ENCODE data around the gene DAW1.
A peak's percentile ranks its signal among the peaks of the same experiment; 100 is the strongest.

Gene DAW1

GRCh38 chr2:227846831-227847230 lies 24.6 kb upstream of the DAW1 start:
- Mint-ChIP-seq H3K36me3 (ENCODE audit: insufficient read depth) (peaks cover 2% of the 10 kb centered on the region), H3K27ac (ENCODE audit: low read depth) (no peak overlapping the region), H3K4me3 (no peak overlapping the region), H3K4me1 (no peaks in the 10 kb centered on the region), H3K27me3 (no peaks in the 10 kb centered on the region), H3K9me3 (no peaks in the 10 kb centered on the region)
- ATAC-seq (replicated peaks; ENCODE audit: extremely low read depth, poor library complexity, severe bottlenecking) (no peak), DNase-seq (ENCODE audit: low spot score in 2 of 2) (no peak)

- no peaks in the 10 kb centered on the region for H3K9me3 Mint-ChIP-seq
- no peaks in the 10 kb centered on the region for H3K27me3 Mint-ChIP-seq
- ATAC-seq (replicated peaks; ENCODE audit: extremely low read depth, poor library complexity, severe bottlenecking), result no peak
- DNase-seq (ENCODE audit: low spot score in 2 of 2), result no peak
- no peaks in the 10 kb centered on the region for H3K4me1 Mint-ChIP-seq
- no peaks in the 10 kb centered on the region for H3K36me3 Mint-ChIP-seq (ENCODE audit: insufficient read depth)
- no peak overlapping the region for H3K4me3 Mint-ChIP-seq
- peak overlapping the region; percentile 2 for H3K27ac Mint-ChIP-seq (ENCODE audit: low read depth)
Measured at GRCh38 chr2:227848146-227848545, 23.3 kb upstream of the DAW1 start.

- no peaks in the 10 kb centered on the region for H3K4me1 Mint-ChIP-seq
- no peaks in the 10 kb centered on the region for H3K27me3 Mint-ChIP-seq
- ATAC-seq (replicated peaks; ENCODE audit: extremely low read depth, poor library complexity, severe bottlenecking) (no peak), DNase-seq (ENCODE audit: low spot score in 2 of 2) (no peak)
- no peaks in the 10 kb centered on the region for H3K9me3 Mint-ChIP-seq
- H3K27ac Mint-ChIP-seq (ENCODE audit: low read depth), result no peak overlapping the region
- no peak overlapping the region for H3K4me3 Mint-ChIP-seq
- no peaks in the 10 kb centered on the region for H3K36me3 Mint-ChIP-seq (ENCODE audit: insufficient read depth)
Measured at GRCh38 chr2:227848586-227848985, 22.8 kb upstream of the DAW1 start.

GRCh38 chr2:227849906-227850305 lies 21.5 kb upstream of the DAW1 start:
- ATAC-seq (replicated peaks; ENCODE audit: extremely low read depth, poor library complexity, severe bottlenecking) (no peak), DNase-seq (ENCODE audit: low spot score in 2 of 2) (no peak)
- no peak overlapping the region for H3K27ac Mint-ChIP-seq (ENCODE audit: low read depth)
- no peak overlapping the region for H3K4me3 Mint-ChIP-seq
- no peaks in the 10 kb centered on the region for H3K9me3 Mint-ChIP-seq
- peaks cover 9% of the 10 kb centered on the region for H3K27me3 Mint-ChIP-seq
- no peaks in the 10 kb centered on the region for H3K36me3 Mint-ChIP-seq (ENCODE audit: insufficient read depth)
- H3K4me1 Mint-ChIP-seq, result no peaks in the 10 kb centered on the region

GRCh38 chr2:227853204-227853629 lies 18.2 kb upstream of the DAW1 start:
- Mint-ChIP-seq H3K36me3 (ENCODE audit: insufficient read depth) (no peaks in the 10 kb centered on the region), H3K9me3 (no peaks in the 10 kb centered on the region), H3K4me1 (no peaks in the 10 kb centered on the region), H3K27me3 (peaks cover 18% of the 10 kb centered on the region), H3K27ac (ENCODE audit: low read depth) (no peak overlapping the region), H3K4me3 (no peak overlapping the region)
- ATAC-seq (replicated peaks; ENCODE audit: extremely low read depth, poor library complexity, severe bottlenecking) (no peak), DNase-seq (ENCODE audit: low spot score in 2 of 2) (no peak)

GRCh38 chr2:227853765-227854271 lies 17.6 kb upstream of the DAW1 start:
- DNase-seq (ENCODE audit: low spot score in 2 of 2), result no peak
- H3K27ac Mint-ChIP-seq (ENCODE audit: low read depth), result no peak overlapping the region
- H3K27me3 Mint-ChIP-seq, result peaks cover 18% of the 10 kb centered on the region
- H3K36me3 Mint-ChIP-seq (ENCODE audit: insufficient read depth), result no peaks in the 10 kb centered on the region
- no peak overlapping the region for H3K4me3 Mint-ChIP-seq
- no peaks in the 10 kb centered on the region for H3K4me1 Mint-ChIP-seq
- no peaks in the 10 kb centered on the region for H3K9me3 Mint-ChIP-seq
- no peak for ATAC-seq (replicated peaks; ENCODE audit: extremely low read depth, poor library complexity, severe bottlenecking)

GRCh38 chr2:227855440-227855839 lies 16.0 kb upstream of the DAW1 start:
- H3K36me3 Mint-ChIP-seq (ENCODE audit: insufficient read depth), result no peaks in the 10 kb centered on the region
- H3K27ac Mint-ChIP-seq (ENCODE audit: low read depth), result no peak overlapping the region
- no peaks in the 10 kb centered on the region for H3K9me3 Mint-ChIP-seq
- ATAC-seq (replicated peaks; ENCODE audit: extremely low read depth, poor library complexity, severe bottlenecking) (no peak), DNase-seq (ENCODE audit: low spot score in 2 of 2) (no peak)
- no peak overlapping the region for H3K4me3 Mint-ChIP-seq
- peaks cover 18% of the 10 kb centered on the region for H3K27me3 Mint-ChIP-seq
- no peaks in the 10 kb centered on the region for H3K4me1 Mint-ChIP-seq

- H3K27ac Mint-ChIP-seq (ENCODE audit: low read depth), result no peak overlapping the region
- no peaks in the 10 kb centered on the region for H3K36me3 Mint-ChIP-seq (ENCODE audit: insufficient read depth)
- ATAC-seq (replicated peaks; ENCODE audit: extremely low read depth, poor library complexity, severe bottlenecking) (no peak), DNase-seq (ENCODE audit: low spot score in 2 of 2) (no peak)
- H3K4me3 Mint-ChIP-seq, result no peak overlapping the region
- H3K27me3 Mint-ChIP-seq, result peaks cover 18% of the 10 kb centered on the region
- no peaks in the 10 kb centered on the region for H3K4me1 Mint-ChIP-seq
- H3K9me3 Mint-ChIP-seq, result no peaks in the 10 kb centered on the region
Measured at GRCh38 chr2:227856697-227857096, 14.7 kb upstream of the DAW1 start.

GRCh38 chr2:227860221-227860641 lies 11.2 kb upstream of the DAW1 start:
- H3K4me1 Mint-ChIP-seq, result no peaks in the 10 kb centered on the region
- ATAC-seq (replicated peaks; ENCODE audit: extremely low read depth, poor library complexity, severe bottlenecking) (no peak), DNase-seq (ENCODE audit: low spot score in 2 of 2) (no peak)
- H3K36me3 Mint-ChIP-seq (ENCODE audit: insufficient read depth), result no peaks in the 10 kb centered on the region
- no peaks in the 10 kb centered on the region for H3K9me3 Mint-ChIP-seq
- no peak overlapping the region for H3K27ac Mint-ChIP-seq (ENCODE audit: low read depth)
- H3K27me3 Mint-ChIP-seq, result peaks cover 5% of the 10 kb centered on the region
- no peak overlapping the region for H3K4me3 Mint-ChIP-seq

GRCh38 chr2:227861011-227861410 lies 10.4 kb upstream of the DAW1 start:
- Mint-ChIP-seq H3K4me1 (no peaks in the 10 kb centered on the region), H3K9me3 (no peaks in the 10 kb centered on the region), H3K36me3 (ENCODE audit: insufficient read depth) (no peaks in the 10 kb centered on the region), H3K4me3 (no peak overlapping the region), H3K27me3 (no peaks in the 10 kb centered on the region), H3K27ac (ENCODE audit: low read depth) (no peak overlapping the region)
- no peak for ATAC-seq (replicated peaks; ENCODE audit: extremely low read depth, poor library complexity, severe bottlenecking)
- no peak for DNase-seq (ENCODE audit: low spot score in 2 of 2)

GRCh38 chr2:227862227-227862740 lies 9.1 kb upstream of the DAW1 start:
- H3K27ac Mint-ChIP-seq (ENCODE audit: low read depth), result no peak overlapping the region
- H3K9me3 Mint-ChIP-seq, result no peaks in the 10 kb centered on the region
- no peak for DNase-seq (ENCODE audit: low spot score in 2 of 2)
- no peak for ATAC-seq (replicated peaks; ENCODE audit: extremely low read depth, poor library complexity, severe bottlenecking)
- no peaks in the 10 kb centered on the region for H3K27me3 Mint-ChIP-seq
- no peaks in the 10 kb centered on the region for H3K36me3 Mint-ChIP-seq (ENCODE audit: insufficient read depth)
- H3K4me3 Mint-ChIP-seq, result no peak overlapping the region
- H3K4me1 Mint-ChIP-seq, result no peaks in the 10 kb centered on the region

- ATAC-seq (replicated peaks; ENCODE audit: extremely low read depth, poor library complexity, severe bottlenecking) (no peak), DNase-seq (ENCODE audit: low spot score in 2 of 2) (no peak)
- no peak overlapping the region for H3K27ac Mint-ChIP-seq (ENCODE audit: low read depth)
- no peaks in the 10 kb centered on the region for H3K27me3 Mint-ChIP-seq
- H3K4me3 Mint-ChIP-seq, result no peak overlapping the region
- H3K36me3 Mint-ChIP-seq (ENCODE audit: insufficient read depth), result no peaks in the 10 kb centered on the region
- H3K9me3 Mint-ChIP-seq, result no peaks in the 10 kb centered on the region
- H3K4me1 Mint-ChIP-seq, result no peaks in the 10 kb centered on the region
Measured at GRCh38 chr2:227862741-227863588, 8.5 kb upstream of the DAW1 start.

GRCh38 chr2:227864161-227864756 lies 7.2 kb upstream of the DAW1 start:
- H3K36me3 Mint-ChIP-seq (ENCODE audit: insufficient read depth), result no peaks in the 10 kb centered on the region
- no peak for ATAC-seq (replicated peaks; ENCODE audit: extremely low read depth, poor library complexity, severe bottlenecking)
- no peak for DNase-seq (ENCODE audit: low spot score in 2 of 2)
- H3K27ac Mint-ChIP-seq (ENCODE audit: low read depth), result no peak overlapping the region
- H3K4me3 Mint-ChIP-seq, result no peak overlapping the region
- H3K27me3 Mint-ChIP-seq, result no peaks in the 10 kb centered on the region
- H3K4me1 Mint-ChIP-seq, result no peaks in the 10 kb centered on the region
- H3K9me3 Mint-ChIP-seq, result no peaks in the 10 kb centered on the region

All from central memory CD8-positive, alpha-beta T cell (primary cell).